Smooth muscle cell of the brain vasculature (primary cell): ENCODE results near the gene ZNF28.
"Not testable (repeated sequence)": the region's sequence is repeated elsewhere in the genome, so short reads cannot be mapped to it uniquely, and the experiment has no call there.

ENCODE experiments used
- DNase-seq: peaks from one replicate; pipeline ENCODE4 v3.0.0-alpha.2; 2012; ENCODE audit warnings: low read depth, low spot score

ZNF28 gene

DNA sequence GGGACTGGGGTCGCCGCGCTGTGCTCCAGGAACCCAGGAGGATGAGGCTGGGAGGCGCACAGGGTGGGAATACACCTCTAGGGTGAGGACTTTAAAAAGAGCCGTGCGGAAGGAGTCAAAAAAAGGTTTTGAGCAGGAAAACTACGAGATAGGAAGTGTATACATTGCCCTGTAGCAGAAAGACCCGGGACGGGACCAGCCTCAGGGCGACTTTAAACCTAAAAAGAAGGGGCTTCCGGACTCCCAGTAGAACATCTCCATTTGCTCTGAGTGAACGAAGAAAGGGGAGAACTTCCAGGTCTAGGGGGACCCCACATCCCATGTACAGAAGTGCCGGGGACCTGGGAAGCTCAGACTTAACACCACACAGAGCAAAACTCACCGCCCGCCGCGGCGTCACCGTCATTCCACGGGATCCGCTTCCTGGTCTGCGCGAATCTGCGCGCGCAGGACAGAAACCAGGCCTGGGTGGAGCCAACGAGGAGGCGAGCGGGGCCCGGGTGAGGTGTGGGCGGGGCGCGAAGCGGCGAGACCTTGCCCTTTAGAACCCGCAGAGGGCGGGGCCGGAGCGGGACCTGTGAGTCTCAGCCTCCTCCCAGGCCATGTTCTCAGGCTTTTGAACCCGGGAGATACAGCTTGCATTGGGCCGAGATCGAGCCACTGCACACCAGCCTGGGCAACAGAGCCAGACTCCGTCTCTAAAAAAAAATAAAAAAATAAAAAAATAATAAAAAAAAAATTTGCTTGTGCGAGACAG lies at the start of gene ZNF28:
Gene ZNF28 (minus strand): TSS at position 430 of the 757 bp plus-strand sequence. CDS start 3,675 bp downstream, outside the sequence.
- peak; percentile 2 for DNase-seq

DNA sequence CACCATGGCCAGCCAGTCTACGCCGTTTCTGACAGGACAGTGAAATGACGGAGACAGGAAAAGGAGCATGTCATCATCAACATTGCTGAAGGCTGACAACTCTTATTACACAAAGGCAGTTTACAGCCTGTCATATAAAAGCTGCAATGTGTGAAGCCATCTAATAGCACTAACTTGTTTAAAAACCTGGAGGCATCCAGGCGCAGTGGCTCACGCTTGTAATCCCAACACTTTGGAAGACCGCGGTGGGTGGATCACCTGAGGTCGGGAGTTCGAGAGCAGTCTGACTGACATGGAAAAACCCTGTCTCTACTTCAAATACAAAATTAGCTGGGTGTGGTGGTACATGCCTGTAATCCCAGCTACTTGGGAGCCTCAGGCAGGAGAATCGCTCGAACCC lies 46.6 kb upstream of the ZNF28 start:
- DNase-seq: not testable (repeated sequence)

DNA sequence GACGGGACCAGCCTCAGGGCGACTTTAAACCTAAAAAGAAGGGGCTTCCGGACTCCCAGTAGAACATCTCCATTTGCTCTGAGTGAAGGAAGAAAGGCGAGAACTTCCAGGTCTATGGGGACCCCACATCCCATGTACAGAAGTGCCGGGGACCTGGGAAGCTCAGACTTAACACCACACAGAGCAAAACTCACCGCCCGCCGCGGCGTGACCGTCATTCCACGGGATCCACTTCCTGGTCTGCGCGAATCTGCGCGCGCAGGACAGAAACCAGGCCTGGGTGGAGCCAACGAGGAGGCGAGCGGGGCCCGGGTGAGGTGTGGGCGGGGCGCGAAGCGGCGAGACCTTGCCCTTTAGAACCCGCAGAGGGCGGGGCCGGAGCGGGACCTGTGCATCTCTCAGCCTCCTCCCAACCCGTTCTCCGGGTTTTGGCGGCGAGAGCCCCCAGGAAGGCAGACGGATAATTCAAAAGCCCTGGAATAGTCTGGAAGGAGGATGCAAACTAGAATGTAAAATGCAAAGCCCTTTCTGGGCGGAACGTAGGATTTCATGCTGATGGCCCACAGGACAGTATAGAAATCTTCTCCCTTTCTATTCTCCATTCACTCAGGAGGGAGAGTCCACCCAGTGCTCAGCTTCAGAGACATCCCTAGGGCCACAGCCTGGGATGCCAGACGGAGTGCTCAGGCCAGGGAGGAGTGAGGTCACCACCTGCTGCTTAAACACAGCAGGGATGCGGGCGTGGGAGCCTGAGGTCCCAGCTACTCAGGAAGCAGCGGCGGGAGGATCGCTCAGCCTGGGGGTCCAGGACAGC lies 36.2 kb upstream of the ZNF28 start, which contains the start of gene ZNF468:
Gene ZNF468 (minus strand): TSS at position 242 of the 814 bp plus-strand sequence. CDS start 3,347 bp downstream, outside the sequence.
- DNase-seq: not testable (repeated sequence)

DNA sequence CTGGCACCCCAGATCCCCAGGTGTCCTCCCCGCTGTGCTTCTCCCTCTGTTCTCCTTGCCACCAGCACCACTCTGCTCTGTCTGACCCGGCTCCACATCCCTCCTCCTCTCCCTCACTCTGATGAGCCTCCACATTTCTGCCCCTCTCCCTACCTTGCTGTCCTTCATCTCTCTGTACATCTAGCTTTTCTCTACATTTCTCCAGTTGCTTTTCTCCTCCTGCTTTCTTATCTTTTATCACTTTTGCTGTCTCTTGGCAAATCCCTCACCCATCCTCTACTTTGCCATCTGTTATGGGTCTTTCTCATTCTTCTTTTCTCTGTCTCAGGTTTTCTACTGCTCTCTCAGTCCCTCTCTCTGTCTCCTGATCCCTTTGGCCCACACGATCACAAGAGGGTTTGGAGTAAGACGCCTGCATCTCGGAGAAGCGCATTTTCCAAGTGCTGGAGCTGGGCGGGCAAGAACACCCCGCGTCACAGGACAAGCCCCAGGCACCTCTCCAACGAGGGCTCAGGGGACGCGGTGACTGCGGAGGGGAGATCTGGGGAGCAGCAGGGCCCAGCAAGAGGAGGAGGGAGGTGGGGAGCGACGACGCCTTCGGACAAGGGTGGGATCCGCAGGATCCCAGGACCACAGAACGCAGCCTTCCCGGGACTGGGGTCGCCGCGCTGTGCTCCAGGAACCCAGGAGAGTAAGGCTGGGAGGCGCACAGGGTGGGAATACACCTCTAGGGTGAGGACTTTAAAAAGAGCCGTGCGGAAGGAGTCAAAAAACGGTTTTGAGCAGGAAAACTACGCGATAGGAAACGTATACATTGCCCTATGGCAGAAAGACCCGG lies 35.3 kb upstream of the ZNF28 start:
- not testable (repeated sequence) for DNase-seq

DNA sequence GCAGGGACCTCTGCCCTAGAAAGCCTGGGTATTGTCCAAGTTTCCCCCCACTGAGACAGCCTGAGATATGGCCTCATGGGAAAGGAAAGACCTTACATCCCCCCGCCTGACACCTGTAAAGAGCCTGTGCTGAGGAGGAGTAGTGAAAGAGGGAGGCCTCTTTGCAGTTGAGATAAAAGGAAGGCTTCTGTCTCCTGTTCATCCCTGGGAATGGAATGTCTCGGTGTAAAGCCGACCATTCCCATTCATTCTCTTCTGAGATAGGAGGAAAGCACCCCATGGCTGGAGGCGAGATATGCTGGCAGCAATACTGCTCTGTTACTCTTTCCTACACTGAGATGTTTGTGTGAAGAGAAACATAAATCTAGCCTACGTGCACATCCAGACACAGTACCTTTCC lies 25.9 kb upstream of the ZNF28 start:
- DNase-seq: not testable (repeated sequence)

DNA sequence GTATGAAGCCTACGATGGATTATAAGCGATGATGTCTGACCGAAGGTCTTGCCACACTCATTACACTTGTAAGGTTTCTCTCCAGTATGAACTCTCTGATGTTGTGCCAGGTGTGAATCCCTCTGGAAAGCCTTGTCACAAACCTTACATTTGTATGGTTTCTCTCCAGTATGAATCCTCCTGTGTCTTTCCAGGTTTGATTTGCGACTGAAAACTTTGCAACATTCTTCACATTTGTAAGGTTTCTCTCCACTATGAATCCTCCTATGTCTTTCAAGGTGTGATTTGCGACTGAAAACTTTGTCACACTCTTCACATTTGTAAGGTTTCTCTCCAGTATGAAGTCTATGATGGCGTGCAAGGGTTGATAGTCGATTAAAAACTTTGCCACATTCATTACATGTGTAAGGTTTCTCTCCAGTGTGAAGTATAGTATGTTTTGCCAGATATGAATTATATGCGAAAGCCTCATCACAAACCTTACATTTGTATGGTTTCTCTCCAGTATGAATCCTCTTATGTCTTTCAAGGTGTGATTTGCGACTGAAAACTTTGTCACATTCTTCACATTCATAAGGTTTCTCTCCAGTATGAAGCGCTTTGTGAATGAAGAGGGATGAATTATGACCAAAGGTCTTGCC lies 19.5 kb upstream of the ZNF28 start:
- DNase-seq: not testable (repeated sequence)

DNA sequence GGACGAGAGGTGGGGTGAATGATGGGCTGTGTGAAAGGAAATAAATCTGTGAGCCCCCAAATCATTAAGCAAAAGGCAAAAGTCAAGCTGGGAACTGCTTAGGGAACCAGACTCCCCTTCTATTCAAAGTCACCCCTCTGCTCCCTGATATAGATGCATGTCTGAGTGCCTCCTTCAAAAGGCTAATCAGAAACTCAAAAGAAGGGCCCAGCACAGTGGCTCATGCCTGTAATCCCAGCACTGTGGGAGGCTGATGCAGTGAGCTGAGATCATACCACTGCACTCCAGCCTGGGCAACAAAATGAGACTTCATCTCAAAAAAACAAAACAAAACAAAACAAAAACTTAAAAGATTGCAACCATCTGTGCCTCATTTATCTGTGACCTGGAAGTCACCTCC lies 12.9 kb upstream of the ZNF28 start:
- not testable (repeated sequence) for DNase-seq

DNA sequence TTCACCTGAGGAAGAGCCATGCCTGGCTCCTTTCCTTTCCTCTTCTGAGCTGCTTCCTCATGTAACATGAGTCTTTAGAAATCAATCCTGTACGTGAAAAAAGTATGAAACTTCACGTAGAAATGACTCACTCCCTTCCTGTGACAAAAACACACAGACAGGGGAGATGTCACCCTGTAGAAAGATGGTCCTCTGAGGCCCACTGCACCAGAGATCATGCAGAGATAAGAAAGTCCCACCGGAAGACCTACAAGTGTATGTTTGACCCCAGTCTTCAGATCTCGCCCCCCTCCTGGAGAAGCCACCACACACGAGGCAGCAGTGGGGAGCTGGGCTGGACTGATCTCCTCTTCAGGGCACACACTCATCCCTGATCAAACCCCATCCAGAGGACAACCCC lies 12.1 kb upstream of the ZNF28 start:
- not testable (repeated sequence) for DNase-seq

DNA sequence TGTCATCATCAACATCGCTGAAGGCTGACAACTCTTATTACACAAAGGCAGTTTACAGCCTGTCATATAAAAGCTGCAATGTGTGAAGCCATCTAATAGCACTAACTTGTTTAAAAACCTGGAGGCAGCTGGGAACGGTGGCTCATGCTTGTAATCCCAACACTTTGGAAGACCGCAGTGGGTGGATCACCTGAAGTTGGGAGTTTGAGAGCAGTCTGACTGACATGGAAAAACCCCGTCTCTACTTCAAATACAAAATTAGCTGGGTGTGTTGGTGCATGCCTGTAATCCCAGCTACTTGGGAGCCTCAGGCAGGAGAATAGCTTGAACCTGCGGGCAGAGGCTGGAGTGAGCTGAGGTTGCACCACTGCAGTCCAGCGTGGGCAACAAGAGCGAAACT lies 8.4 kb upstream of the ZNF28 start:
- DNase-seq: not testable (repeated sequence)

DNA sequence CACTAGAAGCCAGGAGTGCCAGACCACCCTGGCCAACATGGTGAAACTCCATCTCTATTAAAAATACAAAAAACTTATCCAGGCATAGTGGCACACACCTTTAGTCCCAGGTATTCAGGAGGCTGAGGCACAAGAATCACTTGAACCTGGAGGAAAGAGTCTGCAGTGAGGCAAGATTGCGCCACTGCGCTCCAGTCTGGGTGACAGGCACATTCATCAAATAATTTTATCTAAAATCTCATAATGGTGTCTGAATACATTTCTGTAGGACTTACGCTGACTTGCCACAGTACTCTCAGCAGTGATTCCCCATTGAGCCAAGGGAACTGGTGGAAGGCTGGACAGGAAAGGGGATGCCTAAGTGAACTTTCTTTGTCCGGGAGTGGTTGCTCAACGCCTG lies 4.3 kb upstream of the ZNF28 start:
- DNase-seq: no peak

DNA sequence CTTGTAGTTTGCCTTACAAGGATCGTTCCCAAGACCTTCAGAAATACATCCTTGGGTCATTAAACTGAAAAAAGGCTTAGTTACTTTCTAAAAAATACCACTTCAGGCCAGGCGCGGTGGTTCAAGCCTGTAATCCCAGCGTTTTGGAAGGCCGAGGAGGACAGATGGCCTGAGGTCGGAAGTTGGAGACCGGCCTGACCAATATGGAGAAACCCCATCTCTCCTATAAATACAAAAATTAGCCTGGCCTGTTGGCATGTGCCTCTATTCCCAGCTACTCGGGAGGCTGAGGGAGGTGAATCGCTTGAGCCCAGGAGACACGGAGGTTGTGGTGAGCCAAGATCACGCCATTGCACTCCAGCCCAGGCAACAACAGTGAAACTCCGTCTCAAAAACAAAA lies 2.2 kb upstream of the ZNF28 start:
- DNase-seq: no peak

DNA sequence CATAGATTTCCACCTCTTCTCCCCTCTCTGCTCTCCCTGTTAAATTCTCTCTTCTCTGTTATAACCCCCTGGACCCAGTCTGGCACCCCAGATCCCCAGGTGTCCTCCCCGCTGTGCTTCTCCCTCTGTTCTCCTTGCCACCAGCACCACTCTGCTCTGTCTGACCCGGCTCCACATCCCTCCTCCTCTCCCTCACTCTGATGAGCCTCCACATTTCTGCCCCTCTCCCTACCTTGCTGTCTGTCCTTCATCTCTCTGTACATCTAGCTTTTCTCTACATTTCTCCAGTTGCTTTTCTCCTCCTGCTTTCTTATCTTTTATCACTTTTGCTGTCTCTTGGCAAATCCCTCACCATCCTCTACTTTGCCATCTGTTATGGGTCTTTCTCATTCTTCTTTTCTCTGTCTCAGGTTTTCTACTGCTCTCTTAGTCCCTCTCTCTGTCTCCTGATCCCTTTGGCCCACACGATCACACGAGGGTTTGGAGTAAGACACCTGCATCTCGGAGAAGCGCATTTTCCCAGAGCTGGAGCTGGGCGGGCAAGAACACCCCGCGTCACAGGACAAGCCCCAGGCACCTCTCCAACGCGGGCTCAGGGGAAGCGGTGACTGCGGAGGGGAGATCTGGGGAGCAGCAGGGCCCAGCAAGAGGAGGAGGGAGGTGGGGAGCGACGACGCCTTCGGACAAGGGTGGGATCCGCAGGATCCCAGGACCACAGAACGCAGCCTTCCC lies 795 bp downstream of the ZNF28 start:
- DNase-seq: not testable (repeated sequence)

DNA sequence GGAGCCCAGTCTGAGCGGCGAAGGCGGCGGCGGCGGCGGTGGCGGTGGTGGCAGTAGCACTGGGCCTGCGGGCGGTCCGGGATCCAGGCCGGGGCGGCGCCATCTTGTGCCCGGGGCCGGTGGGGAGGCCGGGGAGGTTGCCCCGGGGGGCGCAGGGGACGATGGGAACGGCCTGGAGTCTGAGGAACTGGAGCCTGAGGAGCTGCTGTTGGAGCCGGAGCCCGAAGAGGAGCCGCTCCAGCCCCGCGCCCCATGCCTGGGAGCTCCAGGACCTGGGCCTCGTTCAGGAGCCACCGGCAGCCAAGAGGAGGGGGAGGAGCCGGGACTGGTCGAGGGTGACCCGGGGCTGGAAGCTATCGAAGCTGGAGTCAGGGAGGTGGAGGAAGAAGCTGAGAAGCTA lies 11.6 kb downstream of the ZNF28 start:
- DNase-seq: no peak

DNA sequence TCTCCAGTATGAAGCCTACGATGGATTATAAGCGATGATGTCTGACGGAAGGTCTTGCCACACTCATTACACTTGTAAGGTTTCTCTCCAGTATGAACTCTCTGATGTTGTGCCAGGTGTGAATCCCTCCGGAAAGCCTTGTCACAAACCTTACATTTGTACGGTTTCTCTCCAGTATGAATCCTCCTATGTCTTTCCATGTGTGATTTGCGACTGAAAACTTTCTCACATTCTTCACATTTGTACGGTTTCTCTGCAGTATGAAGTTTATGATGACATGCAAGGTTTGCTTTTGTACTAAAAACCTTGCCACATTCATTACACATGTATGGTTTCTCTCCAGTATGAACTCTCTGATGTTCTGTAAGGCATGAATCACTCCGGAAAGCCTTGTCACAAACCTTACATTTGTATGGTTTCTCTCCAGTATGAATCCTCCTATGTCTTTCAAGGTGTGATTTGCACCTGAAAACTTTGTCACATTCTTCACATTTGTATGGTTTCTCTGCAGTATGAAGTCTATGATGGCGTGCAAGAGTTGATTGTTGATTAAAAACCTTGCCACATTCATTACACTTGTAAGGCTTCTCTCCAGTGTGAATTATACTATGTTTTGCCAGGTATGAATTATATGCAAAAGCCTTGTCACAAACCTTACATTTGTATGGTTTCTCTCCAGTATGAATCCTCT lies 21.3 kb downstream of the ZNF28 start:
- DNase-seq: not testable (repeated sequence)

DNA sequence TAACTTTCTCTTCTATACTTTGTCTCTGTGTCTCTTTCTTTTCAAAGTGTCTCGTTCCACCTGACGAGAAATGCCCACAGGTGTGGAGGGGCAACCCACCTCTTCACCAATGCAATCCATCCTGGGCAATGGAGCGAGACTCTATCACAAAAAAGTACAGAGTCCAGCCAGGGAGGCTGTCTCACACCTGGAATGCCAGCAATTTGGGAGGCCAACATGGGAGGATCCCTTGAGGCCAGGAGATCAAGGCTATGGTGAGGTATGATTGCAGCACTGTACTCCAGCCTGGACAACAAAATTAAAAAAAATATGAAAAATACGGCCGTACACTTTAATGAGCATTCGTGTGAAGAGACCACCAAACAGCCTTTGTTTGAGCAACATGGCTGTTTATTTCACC lies 32.0 kb downstream of the ZNF28 start:
- DNase-seq: no peak

DNA sequence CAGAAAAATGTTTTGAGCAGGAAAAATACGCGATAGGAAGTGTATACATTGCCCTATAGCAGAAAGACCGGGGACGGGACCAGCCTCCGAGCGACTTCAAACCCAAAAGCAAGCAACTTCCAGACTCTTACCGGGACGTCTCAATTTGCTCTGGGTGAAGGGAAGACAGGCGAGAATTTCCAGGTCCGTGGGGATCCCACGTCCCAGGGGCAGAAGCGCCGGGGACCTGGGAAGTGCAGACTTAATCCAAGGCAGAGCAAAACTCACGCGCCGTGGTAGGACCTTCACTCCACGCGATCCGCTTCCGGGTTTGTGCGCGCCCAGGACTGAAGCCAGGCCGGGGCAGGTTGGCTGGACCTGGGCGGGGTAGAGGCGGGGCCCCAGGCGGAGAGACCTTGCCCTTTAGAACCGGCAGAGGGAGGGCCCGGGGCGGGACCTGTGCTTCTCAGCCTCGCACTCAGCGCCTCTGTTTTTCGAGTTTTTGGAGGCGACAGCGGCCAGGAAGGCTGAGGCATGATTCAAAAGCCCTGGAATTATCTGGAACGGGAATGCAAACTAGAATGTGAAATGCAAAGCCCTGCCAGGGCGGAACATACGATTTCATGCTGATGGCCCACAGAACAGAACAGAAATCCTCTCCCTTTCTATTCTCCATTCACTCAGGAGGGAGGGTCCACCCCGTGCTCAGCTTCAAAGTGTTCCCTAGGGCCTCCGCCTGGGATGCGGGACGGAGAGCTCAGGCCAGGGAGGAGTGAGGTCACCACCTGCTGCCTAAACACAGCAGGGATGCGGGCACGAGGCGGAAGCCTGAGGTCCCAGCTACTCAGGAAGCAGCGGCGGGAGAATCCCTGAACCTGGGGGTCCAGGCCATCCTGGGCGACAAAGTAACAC lies 34.7 kb downstream of the ZNF28 start, which contains the start of gene ZNF600:
Gene ZNF600 (minus strand): TSS at position 328 of the 891 bp plus-strand sequence. CDS start 7,903 bp downstream, outside the sequence.
- peak; percentile 9 for DNase-seq

DNA sequence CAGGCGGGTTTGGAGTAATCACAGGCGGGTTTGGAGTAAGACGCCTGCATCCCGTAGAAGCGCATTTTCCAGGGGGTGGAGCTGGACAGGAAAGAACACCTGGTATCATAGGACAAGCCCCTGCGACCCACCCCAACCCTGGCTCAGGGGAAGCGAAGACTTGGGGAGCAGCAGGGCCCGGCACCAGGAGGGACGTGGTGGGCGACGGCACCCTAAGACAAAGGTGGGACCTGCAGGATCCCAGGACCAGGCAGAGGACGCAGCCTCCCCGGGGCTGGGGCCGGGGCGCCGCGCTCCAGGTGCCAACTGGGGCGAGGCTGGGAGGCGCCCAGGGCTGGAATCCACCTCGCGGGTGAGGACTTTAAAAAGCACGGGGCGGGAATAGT lies 35.4 kb downstream of the ZNF28 start:
- DNase-seq: no peak

DNA sequence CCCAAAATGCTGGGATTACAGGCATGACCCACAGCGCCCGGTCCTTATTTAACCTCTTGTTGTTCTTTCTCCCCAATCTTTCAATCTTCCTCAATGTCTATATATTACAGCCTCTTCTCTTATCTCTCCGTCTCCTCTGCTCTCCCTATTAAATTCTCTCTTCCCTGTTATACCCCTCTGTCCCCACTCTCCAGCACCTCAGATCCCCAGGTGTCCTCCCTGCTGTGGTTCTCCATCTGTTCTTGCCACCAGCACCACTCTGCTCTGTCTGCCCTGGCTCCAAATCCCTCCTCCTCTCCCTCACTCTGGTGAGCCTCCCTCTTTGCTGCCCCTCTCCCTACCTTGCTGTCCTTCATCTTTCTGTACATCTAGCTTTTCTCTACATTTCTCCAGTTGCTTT lies 35.9 kb downstream of the ZNF28 start:
- no peak for DNase-seq

DNA sequence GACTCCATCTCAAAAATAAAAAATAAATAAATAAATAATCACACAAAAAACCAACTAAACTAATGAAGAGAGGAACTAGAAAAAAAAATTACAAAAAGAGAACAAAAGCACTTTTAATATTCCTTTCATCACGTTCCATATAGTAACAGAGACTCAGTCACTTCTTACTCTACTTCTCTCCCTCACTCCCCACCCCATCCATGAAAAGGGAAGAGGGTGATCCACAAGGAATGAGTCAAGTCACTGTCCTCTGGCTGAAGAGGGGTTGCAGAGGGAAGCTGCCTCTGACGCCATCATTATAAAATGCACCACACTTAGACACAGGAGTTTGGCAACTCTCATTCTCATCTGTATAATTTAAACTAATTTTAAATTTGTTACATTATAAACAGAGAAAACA lies 38.6 kb downstream of the ZNF28 start:
- DNase-seq: not testable (repeated sequence)
